GM23338 (cell line): ENCODE measurements around the gene DMKN. TPM values are rescaled to one million over a fixed set of nuclear protein-coding genes. Genes with fewer than 3 reads are reported as not detected.

Experiments
- ATAC-seq: fragments of 200-7000 bp; cut with Tn5 transposase; 3 replicates; pipeline ENCODE4 v1.9.1; 2020
- DNase-seq: peaks from one replicate; pipeline ENCODE4 v3.0.0-alpha.2; 2015; ENCODE audit warnings: low spot score
- H2AFZ ChIP-seq: fragments of 200-600 bp; sonication (generic); 2 replicates; pipeline ENCODE4 v1.8.0; 2016; ENCODE audit warnings: antibody characterized with exemption, mild to moderate bottlenecking, moderate library complexity
- H3F3A ChIP-seq: fragments of 200-600 bp; sonication (generic); replicated peaks from 2 replicates; pipeline ENCODE4 v1.8.0; 2017; ENCODE audit warnings: antibody characterized with exemption, mixed run types, low read depth
- H3K27ac ChIP-seq: fragments of 200-600 bp; sonication (generic); 2 replicates; pipeline ENCODE4 v1.6.1; 2016; ENCODE audit warnings: low read depth
- H3K27me3 ChIP-seq: fragments of 200-600 bp; sonication (generic); 2 replicates; pipeline ENCODE4 v1.8.0; 2016; ENCODE audit warnings: mild to moderate bottlenecking, mixed run types, moderate library complexity; ENCODE audit not compliant: insufficient read depth
- H3K36me3 ChIP-seq: fragments of 200-600 bp; sonication (generic); 2 replicates; pipeline ENCODE4 v1.8.0; 2016; ENCODE audit warnings: mild to moderate bottlenecking; ENCODE audit not compliant: insufficient read depth
- H3K4me1 ChIP-seq: fragments of 200-600 bp; sonication (generic); 2 replicates; pipeline ENCODE4 v1.8.0; 2016; ENCODE audit warnings: mild to moderate bottlenecking, moderate library complexity; ENCODE audit not compliant: insufficient read depth
- H3K4me2 ChIP-seq: fragments of 200-600 bp; sonication (generic); 2 replicates; pipeline ENCODE4 v1.7.1; 2017; ENCODE audit warnings: mixed run types
- H3K4me3 ChIP-seq: fragments of 200-600 bp; sonication (generic); 2 replicates; pipeline ENCODE4 v1.6.1; 2016; ENCODE audit warnings: mixed run types
- H3K79me2 ChIP-seq: fragments of 200-600 bp; sonication (generic); replicated peaks from 2 replicates; pipeline ENCODE4 v1.8.0; 2017; ENCODE audit warnings: mild to moderate bottlenecking; ENCODE audit not compliant: insufficient read depth
- H3K9me2 ChIP-seq: fragments of 200-600 bp; sonication (generic); 2 replicates; pipeline ENCODE4 v1.8.0; 2017; ENCODE audit not compliant: insufficient read depth
- H4K20me1 ChIP-seq: fragments of 200-600 bp; sonication (generic); replicated peaks from 2 replicates; pipeline ENCODE4 v1.8.0; 2017; ENCODE audit warnings: mild to moderate bottlenecking; ENCODE audit not compliant: insufficient read depth
- H3K27ac Mint-ChIP-seq: 2 replicates; pipeline ENCODE4 v1.8.0; 2020; ENCODE audit warnings: inconsistent platforms, mild to moderate bottlenecking, moderate library complexity, mixed read lengths
- H3K27me3 Mint-ChIP-seq: 3 replicates; pipeline ENCODE4 v1.8.0; 2022; ENCODE audit warnings: low read depth, mild to moderate bottlenecking, moderate library complexity, mixed read lengths, inconsistent platforms; ENCODE audit not compliant: insufficient read depth, poor library complexity
- H3K36me3 Mint-ChIP-seq: 3 replicates; pipeline ENCODE4 v1.8.0; 2021; ENCODE audit warnings: low read depth, mild to moderate bottlenecking, inconsistent platforms, moderate library complexity, mixed read lengths
- H3K4me1 Mint-ChIP-seq: 3 replicates; pipeline ENCODE4 v1.8.0; 2020; ENCODE audit warnings: mild to moderate bottlenecking, inconsistent platforms, mixed read lengths
- H3K4me3 Mint-ChIP-seq: 3 replicates; pipeline ENCODE4 v1.8.0; 2021; ENCODE audit warnings: moderate library complexity, mild to moderate bottlenecking, inconsistent platforms, mixed read lengths
- H3K9me3 Mint-ChIP-seq: 3 replicates; pipeline ENCODE4 v1.8.0; 2020; ENCODE audit warnings: moderate library complexity, mild to moderate bottlenecking, inconsistent platforms, mixed read lengths
- EZH2 ChIP-seq: fragments of 200-600 bp; sonication (generic); IDR thresholded peaks from one replicate; pipeline ENCODE4 v1.8.0; 2017; ENCODE audit warnings: antibody characterized with exemption, mild to moderate bottlenecking, low read depth; ENCODE audit not compliant: unreplicated experiment
- EZH2phosphoT487 ChIP-seq: fragments of 200-600 bp; sonication (generic); IDR thresholded peaks from one replicate; pipeline ENCODE4 v1.8.1; 2018; ENCODE audit warnings: antibody characterized with exemption; ENCODE audit not compliant: unreplicated experiment
- JUNB ChIP-seq: IDR thresholded peaks from one replicate; pipeline ENCODE4 v1.6.1; 2016; ENCODE audit warnings: antibody characterized with exemption; ENCODE audit not compliant: unreplicated experiment
- NANOG ChIP-seq: IDR thresholded peaks from 2 replicates; pipeline ENCODE4 v1.6.1; 2016; ENCODE audit warnings: antibody characterized with exemption, borderline replicate concordance
- ZNF114 ChIP-seq: fragments of 250-450 bp; sonication (Bioruptor Pico); IDR thresholded peaks from 2 replicates; pipeline ENCODE4 v1.5.0; 2020; ENCODE audit warnings: mild to moderate bottlenecking, moderate library complexity
- ZNF331 ChIP-seq: fragments of 250-450 bp; sonication (Bioruptor Pico); IDR thresholded peaks from 2 replicates; pipeline ENCODE4 v1.5.0; 2020; ENCODE audit warnings: low read depth, mild to moderate bottlenecking, moderate library complexity
- polyA plus RNA-seq: library from polyadenylated mRNA; unstranded; fragments of >200 nt; fragmentation: Nextera tagmentation; extraction: Ambion mirVana; gene quantifications from 2 replicates; pipeline ENCODE4 v1.2.1, GENCODE V29; 2016
- total RNA-seq: library from RNA; depleted of rRNA; stranded (reverse); fragments of >200 nt; shearing (Covaris generic); gene quantifications from 2 replicates; pipeline ENCODE4 v1.2.3, GENCODE V29; 2014
- TF ChIP-seq, protein P1 (sequence below): IDR thresholded peaks from one replicate; pipeline ENCODE4 v1.6.1; 2018; ENCODE audit warnings: antibody characterized with exemption; ENCODE audit not compliant: unreplicated experiment
- TF ChIP-seq, protein P2 (sequence below): fragments of 250-450 bp; sonication (Bioruptor Pico); IDR thresholded peaks from 2 replicates; pipeline ENCODE4 v1.5.0; 2020; ENCODE audit warnings: mild to moderate bottlenecking, moderate library complexity
- TF ChIP-seq, protein P3 (sequence below): IDR thresholded peaks from 2 replicates; pipeline ENCODE4 v1.6.1; 2016; ENCODE audit warnings: antibody characterized with exemption

DMKN gene
- total and polyA plus RNA-seq, 2 experiments from 2014 or later: 259 to 569 TPM

DNA sequence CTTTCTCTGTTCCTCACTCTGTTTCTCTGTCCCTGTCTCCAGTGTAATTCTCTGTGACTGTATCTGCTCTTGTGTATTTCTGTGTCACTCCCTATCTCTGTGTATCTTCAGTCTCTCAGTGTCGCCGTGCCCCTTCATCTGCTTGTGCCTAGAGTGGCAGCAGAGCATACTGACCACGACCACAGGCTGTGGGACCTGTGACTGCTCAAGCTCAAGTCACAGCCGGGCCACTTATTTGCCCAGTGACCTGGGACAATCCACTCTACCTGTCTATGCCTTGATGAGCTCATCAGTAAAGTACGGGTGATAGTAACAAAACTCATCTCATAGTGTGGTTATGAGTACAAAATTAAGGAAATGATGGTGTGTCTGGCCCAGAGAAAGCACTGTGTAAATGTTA is 40.6 kb upstream of the DMKN start:
- Mint-ChIP-seq H3K4me3 (no peak overlapping the region), H3K4me1 (peaks cover 14% of the 10 kb centered on the region), H3K27me3 (peaks cover 22% of the 10 kb centered on the region), H3K9me3 (no peaks in the 10 kb centered on the region; the same call in none of the 3 replicates), H3K36me3 (peaks cover 11% of the 10 kb centered on the region), H3K27ac (no peak overlapping the region)
- no peak for TF ChIP-seq ZNF114 (CRISPR knock-in tag)
- Histone ChIP-seq H3K27me3 (peaks cover 5% of the 10 kb centered on the region), H4K20me1 (peaks cover 9% of the 10 kb centered on the region), H3K4me3 (no peak overlapping the region), H3F3A (peaks cover 11% of the 10 kb centered on the region; the same call in 1 of the 2 replicates), H3K27ac (no peak overlapping the region), H3K36me3 (no peaks in the 10 kb centered on the region), H3K79me2 (no peaks in the 10 kb centered on the region), H2AFZ (no peak overlapping the region), H3K9me2 (no peaks in the 10 kb centered on the region), H3K4me2 (no peak overlapping the region), H3K4me1 (peaks cover 8% of the 10 kb centered on the region; the same call in 1 of the 2 replicates)
- DNase-seq (no peak), ATAC-seq (no peak)

DNA sequence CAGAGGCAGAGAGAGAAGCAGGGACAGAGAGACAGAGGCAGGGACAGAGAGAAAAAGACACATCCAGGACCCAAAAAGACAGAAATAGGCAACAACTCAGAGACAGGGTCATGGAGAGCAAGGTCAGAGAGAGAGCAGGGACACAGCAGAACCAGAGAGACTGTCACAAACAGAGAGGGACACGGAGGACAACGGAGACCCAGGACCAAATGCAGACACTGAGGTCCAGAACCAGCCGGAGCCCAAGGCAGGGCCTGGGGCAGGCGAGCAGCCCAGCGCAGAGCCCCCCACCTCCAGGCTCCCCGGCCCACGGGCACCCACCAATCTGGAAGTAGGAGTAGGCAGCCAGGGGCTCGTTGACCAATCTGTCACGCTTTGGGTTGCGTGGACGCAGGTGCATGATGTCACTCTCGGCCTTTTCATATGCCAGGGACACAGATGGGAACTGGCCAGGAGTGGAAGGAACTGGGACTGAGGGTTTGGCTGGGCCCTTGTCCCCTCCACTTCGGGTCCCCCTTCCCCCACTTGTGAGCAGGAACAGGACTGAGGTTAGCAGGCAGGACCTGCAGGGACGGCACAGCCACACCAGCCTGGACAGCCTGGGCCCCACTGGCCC is 40.0 kb upstream of the DMKN start:
- peaks cover 13% of the 10 kb centered on the region for H3K36me3 Mint-ChIP-seq
- H3K9me3 Mint-ChIP-seq: no peaks in the 10 kb centered on the region; the same call in none of the 3 replicates
- no peaks in the 10 kb centered on the region for H3K36me3 ChIP-seq
- no peak for DNase-seq
- no peak overlapping the region for H3K4me3 ChIP-seq
- H3K4me1 ChIP-seq: peaks cover 4% of the 10 kb centered on the region; the same call in 1 of the 2 replicates
- no peak overlapping the region; the same call in 2 of the 3 replicates for H3K4me3 Mint-ChIP-seq
- no peak overlapping the region for H3K27ac Mint-ChIP-seq
- H3K27ac ChIP-seq: no peak overlapping the region
- peaks cover 19% of the 10 kb centered on the region for H3K27me3 Mint-ChIP-seq
- H4K20me1 ChIP-seq: peaks cover 9% of the 10 kb centered on the region
- no peak overlapping the region for H3K4me2 ChIP-seq
- no peaks in the 10 kb centered on the region for H3K79me2 ChIP-seq
- no peak for ATAC-seq
- no peaks in the 10 kb centered on the region for H3K9me2 ChIP-seq
- H3K4me1 Mint-ChIP-seq: peaks cover 18% of the 10 kb centered on the region
- H2AFZ ChIP-seq: no peak overlapping the region
- peaks cover 16% of the 10 kb centered on the region; the same call in 1 of the 2 replicates for H3F3A ChIP-seq
- no peaks in the 10 kb centered on the region for H3K27me3 ChIP-seq
- TF ChIP-seq, protein P1, sequence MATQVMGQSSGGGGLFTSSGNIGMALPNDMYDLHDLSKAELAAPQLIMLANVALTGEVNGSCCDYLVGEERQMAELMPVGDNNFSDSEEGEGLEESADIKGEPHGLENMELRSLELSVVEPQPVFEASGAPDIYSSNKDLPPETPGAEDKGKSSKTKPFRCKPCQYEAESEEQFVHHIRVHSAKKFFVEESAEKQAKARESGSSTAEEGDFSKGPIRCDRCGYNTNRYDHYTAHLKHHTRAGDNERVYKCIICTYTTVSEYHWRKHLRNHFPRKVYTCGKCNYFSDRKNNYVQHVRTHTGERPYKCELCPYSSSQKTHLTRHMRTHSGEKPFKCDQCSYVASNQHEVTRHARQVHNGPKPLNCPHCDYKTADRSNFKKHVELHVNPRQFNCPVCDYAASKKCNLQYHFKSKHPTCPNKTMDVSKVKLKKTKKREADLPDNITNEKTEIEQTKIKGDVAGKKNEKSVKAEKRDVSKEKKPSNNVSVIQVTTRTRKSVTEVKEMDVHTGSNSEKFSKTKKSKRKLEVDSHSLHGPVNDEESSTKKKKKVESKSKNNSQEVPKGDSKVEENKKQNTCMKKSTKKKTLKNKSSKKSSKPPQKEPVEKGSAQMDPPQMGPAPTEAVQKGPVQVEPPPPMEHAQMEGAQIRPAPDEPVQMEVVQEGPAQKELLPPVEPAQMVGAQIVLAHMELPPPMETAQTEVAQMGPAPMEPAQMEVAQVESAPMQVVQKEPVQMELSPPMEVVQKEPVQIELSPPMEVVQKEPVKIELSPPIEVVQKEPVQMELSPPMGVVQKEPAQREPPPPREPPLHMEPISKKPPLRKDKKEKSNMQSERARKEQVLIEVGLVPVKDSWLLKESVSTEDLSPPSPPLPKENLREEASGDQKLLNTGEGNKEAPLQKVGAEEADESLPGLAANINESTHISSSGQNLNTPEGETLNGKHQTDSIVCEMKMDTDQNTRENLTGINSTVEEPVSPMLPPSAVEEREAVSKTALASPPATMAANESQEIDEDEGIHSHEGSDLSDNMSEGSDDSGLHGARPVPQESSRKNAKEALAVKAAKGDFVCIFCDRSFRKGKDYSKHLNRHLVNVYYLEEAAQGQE: no peak
- TF ChIP-seq ZNF114 (CRISPR knock-in tag): no peak
- TF ChIP-seq, protein P2, sequence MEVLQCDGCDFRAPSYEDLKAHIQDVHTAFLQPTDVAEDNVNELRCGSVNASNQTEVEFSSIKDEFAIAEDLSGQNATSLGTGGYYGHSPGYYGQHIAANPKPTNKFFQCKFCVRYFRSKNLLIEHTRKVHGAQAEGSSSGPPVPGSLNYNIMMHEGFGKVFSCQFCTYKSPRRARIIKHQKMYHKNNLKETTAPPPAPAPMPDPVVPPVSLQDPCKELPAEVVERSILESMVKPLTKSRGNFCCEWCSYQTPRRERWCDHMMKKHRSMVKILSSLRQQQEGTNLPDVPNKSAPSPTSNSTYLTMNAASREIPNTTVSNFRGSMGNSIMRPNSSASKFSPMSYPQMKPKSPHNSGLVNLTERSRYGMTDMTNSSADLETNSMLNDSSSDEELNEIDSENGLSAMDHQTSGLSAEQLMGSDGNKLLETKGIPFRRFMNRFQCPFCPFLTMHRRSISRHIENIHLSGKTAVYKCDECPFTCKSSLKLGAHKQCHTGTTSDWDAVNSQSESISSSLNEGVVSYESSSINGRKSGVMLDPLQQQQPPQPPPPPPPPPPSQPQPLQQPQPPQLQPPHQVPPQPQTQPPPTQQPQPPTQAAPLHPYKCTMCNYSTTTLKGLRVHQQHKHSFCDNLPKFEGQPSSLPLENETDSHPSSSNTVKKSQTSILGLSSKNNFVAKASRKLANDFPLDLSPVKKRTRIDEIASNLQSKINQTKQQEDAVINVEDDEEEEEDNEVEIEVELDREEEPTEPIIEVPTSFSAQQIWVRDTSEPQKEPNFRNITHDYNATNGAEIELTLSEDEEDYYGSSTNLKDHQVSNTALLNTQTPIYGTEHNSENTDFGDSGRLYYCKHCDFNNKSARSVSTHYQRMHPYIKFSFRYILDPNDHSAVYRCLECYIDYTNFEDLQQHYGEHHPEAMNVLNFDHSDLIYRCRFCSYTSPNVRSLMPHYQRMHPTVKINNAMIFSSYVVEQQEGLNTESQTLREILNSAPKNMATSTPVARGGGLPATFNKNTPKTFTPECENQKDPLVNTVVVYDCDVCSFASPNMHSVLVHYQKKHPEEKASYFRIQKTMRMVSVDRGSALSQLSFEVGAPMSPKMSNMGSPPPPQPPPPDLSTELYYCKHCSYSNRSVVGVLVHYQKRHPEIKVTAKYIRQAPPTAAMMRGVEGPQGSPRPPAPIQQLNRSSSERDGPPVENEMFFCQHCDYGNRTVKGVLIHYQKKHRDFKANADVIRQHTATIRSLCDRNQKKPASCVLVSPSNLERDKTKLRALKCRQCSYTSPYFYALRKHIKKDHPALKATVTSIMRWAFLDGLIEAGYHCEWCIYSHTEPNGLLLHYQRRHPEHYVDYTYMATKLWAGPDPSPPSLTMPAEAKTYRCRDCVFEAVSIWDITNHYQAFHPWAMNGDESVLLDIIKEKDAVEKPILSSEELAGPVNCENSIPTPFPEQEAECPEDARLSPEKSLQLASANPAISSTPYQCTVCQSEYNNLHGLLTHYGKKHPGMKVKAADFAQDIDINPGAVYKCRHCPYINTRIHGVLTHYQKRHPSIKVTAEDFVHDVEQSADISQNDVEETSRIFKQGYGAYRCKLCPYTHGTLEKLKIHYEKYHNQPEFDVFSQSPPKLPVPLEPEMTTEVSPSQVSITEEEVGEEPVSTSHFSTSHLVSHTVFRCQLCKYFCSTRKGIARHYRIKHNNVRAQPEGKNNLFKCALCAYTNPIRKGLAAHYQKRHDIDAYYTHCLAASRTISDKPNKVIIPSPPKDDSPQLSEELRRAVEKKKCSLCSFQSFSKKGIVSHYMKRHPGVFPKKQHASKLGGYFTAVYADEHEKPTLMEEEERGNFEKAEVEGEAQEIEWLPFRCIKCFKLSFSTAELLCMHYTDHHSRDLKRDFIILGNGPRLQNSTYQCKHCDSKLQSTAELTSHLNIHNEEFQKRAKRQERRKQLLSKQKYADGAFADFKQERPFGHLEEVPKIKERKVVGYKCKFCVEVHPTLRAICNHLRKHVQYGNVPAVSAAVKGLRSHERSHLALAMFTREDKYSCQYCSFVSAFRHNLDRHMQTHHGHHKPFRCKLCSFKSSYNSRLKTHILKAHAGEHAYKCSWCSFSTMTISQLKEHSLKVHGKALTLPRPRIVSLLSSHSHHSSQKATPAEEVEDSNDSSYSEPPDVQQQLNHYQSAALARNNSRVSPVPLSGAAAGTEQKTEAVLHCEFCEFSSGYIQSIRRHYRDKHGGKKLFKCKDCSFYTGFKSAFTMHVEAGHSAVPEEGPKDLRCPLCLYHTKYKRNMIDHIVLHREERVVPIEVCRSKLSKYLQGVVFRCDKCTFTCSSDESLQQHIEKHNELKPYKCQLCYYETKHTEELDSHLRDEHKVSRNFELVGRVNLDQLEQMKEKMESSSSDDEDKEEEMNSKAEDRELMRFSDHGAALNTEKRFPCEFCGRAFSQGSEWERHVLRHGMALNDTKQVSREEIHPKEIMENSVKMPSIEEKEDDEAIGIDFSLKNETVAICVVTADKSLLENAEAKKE (CRISPR knock-in tag): no peak
- TF ChIP-seq ZNF331 (CRISPR knock-in tag): no peak
- TF ChIP-seq, protein P3, sequence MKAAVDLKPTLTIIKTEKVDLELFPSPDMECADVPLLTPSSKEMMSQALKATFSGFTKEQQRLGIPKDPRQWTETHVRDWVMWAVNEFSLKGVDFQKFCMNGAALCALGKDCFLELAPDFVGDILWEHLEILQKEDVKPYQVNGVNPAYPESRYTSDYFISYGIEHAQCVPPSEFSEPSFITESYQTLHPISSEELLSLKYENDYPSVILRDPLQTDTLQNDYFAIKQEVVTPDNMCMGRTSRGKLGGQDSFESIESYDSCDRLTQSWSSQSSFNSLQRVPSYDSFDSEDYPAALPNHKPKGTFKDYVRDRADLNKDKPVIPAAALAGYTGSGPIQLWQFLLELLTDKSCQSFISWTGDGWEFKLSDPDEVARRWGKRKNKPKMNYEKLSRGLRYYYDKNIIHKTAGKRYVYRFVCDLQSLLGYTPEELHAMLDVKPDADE: no peak
- TF ChIP-seq NANOG: no peak
- TF ChIP-seq JUNB: no peak
- no peak for TF ChIP-seq EZH2
- no peak for TF ChIP-seq EZH2phosphoT487
